Thyroid gland (tissue), 4 donors: ENCODE measurements around the gene ARMH4.

Experiments
- CTCF ChIP-seq, 6 experiments: fragments of 200-600 bp in 3 of 6; fragments of 450-650 bp in 3 of 6; sonication (generic) in 3 of 6; IDR thresholded peaks; one replicate each; pipeline ENCODE4 v1.5.1; 2016 to 2019; ENCODE audit warnings: antibody characterized with exemption in 6 of 6, mild to moderate bottlenecking in 2 of 6, inconsistent platforms in 1 of 6, moderate library complexity in 1 of 6
- POLR2A ChIP-seq, 2 donors: fragments of 450-650 bp; IDR thresholded peaks; one replicate each; pipeline ENCODE4 v1.6.1; 2017; ENCODE audit warnings: antibody characterized with exemption in 2 of 2, mild to moderate bottlenecking in 2 of 2, moderate library complexity in 1 of 2

GRCh38 chr14:58026219-58026618 is 125.8 kb downstream of the ARMH4 start:
- TF ChIP-seq CTCF (IDR thresholded peaks at IDR 0.05) (no peak), POLR2A (IDR thresholded peaks at IDR 0.05) (no peak)
